NT2/D1 (cell line): ENCODE measurements around the gene RPP30.
A peak's percentile ranks its signal among the peaks of the same experiment; 100 is the strongest.
"Not testable (repeated sequence)": the region's sequence is repeated elsewhere in the genome, so short reads cannot be mapped to it uniquely, and the experiment has no call there.

ENCODE experiments used
- DNase-seq: peaks from one replicate; pipeline ENCODE4 v3.0.0-alpha.2; 2011; ENCODE audit warnings: low read depth, low spot score
- H3K27me3 ChIP-seq: 2 replicates; pipeline ENCODE4 v1.6.0; 2011; ENCODE audit warnings: mild to moderate bottlenecking; ENCODE audit not compliant: insufficient read length, insufficient read depth
- H3K36me3 ChIP-seq: 2 replicates; pipeline ENCODE4 v1.6.1; 2011; ENCODE audit warnings: mild to moderate bottlenecking, low read length, mixed read lengths; ENCODE audit not compliant: insufficient read depth, insufficient read length
- H3K4me1 ChIP-seq: 2 replicates; pipeline ENCODE4 v1.5.1; 2011; ENCODE audit not compliant: insufficient read depth, insufficient read length
- H3K4me3 ChIP-seq: 2 replicates; pipeline ENCODE4 v1.5.1; 2011; ENCODE audit warnings: low read depth; ENCODE audit not compliant: insufficient read length
- H3K9ac ChIP-seq: 2 replicates; pipeline ENCODE4 v1.6.0; 2011; ENCODE audit warnings: low read depth; ENCODE audit not compliant: insufficient read length
- H3K9me3 ChIP-seq: 2 replicates; pipeline ENCODE4 v1.5.1; 2011; ENCODE audit warnings: mild to moderate bottlenecking, low read length; ENCODE audit not compliant: insufficient read depth
- SUZ12 ChIP-seq: IDR thresholded peaks from 2 replicates; pipeline ENCODE4 v1.6.1; 2011; ENCODE audit not compliant: insufficient read length, insufficient read depth; ENCODE audit errors: extremely low read depth
- YY1 ChIP-seq: IDR thresholded peaks from 2 replicates; pipeline ENCODE4 v1.6.1; 2011; ENCODE audit not compliant: insufficient read length, insufficient read depth
- ZNF274 ChIP-seq: IDR thresholded peaks from 2 replicates; pipeline ENCODE4 v1.6.1; 2011; ENCODE audit warnings: mild to moderate bottlenecking, low read depth, low read length

RPP30 gene

DNA sequence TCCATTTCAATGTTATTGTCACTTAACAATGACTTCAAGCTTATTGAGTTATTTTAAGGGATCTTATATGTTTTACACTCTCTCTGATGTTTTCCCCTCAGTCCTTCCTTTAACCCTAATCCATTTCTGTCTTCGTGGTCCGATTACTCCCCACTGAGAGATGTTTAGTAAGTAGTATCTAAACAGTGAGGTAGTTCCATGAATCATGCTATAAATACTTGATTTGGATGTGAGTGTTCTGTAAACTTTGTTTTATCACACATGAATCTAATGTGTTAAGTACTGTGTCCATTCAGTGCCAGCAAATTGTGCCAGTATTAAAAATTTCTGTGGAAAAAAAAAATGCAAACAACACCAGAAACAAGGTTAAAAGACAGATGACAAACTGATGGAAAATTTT lies 18.6 kb downstream of the RPP30 start:
- Histone ChIP-seq H3K36me3 (peaks cover 12% of the 10 kb centered on the region), H3K4me3 (no peak overlapping the region), H3K4me1 (no peaks in the 10 kb centered on the region), H3K9ac (no peak overlapping the region), H3K27me3 (no peaks in the 10 kb centered on the region), H3K9me3 (no peaks in the 10 kb centered on the region)
- no peak for DNase-seq
- no peak for TF ChIP-seq SUZ12
- TF ChIP-seq ZNF274, result no peak
- TF ChIP-seq YY1, result no peak

DNA sequence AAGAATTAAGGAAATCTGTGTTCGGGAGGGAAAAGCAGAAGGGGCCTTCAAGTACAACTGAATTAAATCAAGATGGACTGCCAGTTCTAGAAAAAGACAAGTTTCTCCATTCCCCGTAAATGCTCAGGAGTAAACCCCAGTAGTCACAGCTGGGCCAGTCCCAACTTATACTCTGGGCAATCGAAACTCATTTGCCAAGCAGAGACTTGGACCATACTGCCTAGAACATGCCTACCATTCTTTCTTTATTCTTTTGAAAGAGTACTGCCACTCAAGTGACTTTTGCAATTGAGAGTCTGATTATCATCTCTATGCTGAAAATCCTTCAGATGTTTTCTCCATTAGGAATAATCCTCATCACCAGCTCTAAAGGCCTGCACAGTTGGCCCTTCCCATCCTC lies 21.4 kb downstream of the RPP30 start:
- Histone ChIP-seq H3K27me3 (no peaks in the 10 kb centered on the region), H3K4me1 (no peaks in the 10 kb centered on the region), H3K36me3 (peaks cover 9% of the 10 kb centered on the region), H3K4me3 (no peak overlapping the region), H3K9ac (no peak overlapping the region), H3K9me3 (no peaks in the 10 kb centered on the region)
- TF ChIP-seq SUZ12, result no peak
- TF ChIP-seq ZNF274, result no peak
- TF ChIP-seq YY1, result no peak
- DNase-seq, result no peak

DNA sequence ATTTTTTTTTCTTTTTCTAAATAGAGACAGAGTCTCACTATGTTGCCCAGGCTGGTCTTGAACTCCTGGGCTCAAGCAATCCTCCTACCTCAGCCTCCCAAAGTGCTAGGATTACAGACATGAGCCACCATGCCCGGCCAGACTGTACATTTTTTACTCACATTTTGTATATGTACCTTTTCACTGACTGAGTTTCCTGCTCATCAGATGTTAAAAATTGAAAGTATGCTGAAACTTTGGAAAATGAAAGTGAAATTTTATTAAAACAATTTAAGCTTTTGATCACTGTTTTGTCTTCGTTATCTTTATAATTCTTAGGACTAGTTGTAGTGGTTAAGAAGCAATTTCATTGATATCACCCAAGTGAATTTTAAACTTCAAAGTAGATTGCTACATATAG lies 25.1 kb downstream of the RPP30 start:
- H3K4me3 ChIP-seq, H3K36me3 ChIP-seq, H3K27me3 ChIP-seq, H3K9ac ChIP-seq, DNase-seq, H3K9me3 ChIP-seq, H3K4me1 ChIP-seq: not testable (repeated sequence)

DNA sequence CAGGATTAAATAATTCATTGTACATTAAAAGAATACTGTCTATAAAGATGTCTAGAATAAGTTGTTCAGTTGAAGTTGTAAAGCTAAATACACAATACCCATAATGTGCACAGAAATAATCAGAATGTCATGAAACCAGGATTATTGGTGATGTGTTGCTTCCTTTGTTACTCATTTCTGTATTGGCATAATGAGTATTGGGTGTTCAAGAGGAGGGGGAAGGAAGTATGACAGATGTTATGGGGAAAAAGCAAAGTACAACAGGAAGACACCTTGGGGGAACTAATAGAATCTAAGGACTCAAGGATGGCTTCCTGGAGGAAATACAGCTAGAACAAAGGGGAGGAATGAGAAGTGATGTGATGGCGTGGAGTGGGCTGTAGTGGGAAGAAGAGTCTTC lies 34.2 kb downstream of the RPP30 start:
- no peak for DNase-seq
- no peak for TF ChIP-seq YY1
- no peak for TF ChIP-seq ZNF274
- TF ChIP-seq SUZ12, result no peak
- Histone ChIP-seq H3K9me3 (no peaks in the 10 kb centered on the region), H3K4me1 (no peaks in the 10 kb centered on the region), H3K4me3 (no peak overlapping the region), H3K27me3 (no peaks in the 10 kb centered on the region), H3K36me3 (peaks cover 5% of the 10 kb centered on the region), H3K9ac (no peak overlapping the region)

DNA sequence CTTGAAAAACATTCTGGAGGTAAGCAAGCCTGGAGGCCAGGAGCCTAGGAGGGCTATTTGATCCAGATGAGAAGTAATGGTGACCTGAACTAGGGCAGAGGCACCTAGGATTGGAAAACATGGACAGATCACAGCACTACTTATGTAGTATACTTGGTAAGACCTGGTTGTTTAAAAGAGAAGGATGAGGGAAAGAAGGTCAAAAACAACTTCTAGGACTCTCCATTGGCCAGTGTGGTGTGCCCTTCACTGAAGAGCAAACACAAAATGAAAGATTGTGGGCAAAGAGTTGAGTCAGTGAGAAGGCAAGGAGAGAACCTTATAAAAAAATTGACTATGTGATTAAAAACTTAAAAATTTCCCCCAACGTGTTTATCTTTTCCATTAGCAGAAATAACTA lies 34.8 kb downstream of the RPP30 start:
- no peak overlapping the region for H3K9ac ChIP-seq
- no peaks in the 10 kb centered on the region for H3K9me3 ChIP-seq
- no peak for DNase-seq
- H3K27me3 ChIP-seq, result no peaks in the 10 kb centered on the region
- TF ChIP-seq YY1 (no peak), SUZ12 (no peak), ZNF274 (no peak)
- no peak overlapping the region for H3K4me3 ChIP-seq
- H3K4me1 ChIP-seq, result no peaks in the 10 kb centered on the region
- peaks cover 5% of the 10 kb centered on the region for H3K36me3 ChIP-seq

DNA sequence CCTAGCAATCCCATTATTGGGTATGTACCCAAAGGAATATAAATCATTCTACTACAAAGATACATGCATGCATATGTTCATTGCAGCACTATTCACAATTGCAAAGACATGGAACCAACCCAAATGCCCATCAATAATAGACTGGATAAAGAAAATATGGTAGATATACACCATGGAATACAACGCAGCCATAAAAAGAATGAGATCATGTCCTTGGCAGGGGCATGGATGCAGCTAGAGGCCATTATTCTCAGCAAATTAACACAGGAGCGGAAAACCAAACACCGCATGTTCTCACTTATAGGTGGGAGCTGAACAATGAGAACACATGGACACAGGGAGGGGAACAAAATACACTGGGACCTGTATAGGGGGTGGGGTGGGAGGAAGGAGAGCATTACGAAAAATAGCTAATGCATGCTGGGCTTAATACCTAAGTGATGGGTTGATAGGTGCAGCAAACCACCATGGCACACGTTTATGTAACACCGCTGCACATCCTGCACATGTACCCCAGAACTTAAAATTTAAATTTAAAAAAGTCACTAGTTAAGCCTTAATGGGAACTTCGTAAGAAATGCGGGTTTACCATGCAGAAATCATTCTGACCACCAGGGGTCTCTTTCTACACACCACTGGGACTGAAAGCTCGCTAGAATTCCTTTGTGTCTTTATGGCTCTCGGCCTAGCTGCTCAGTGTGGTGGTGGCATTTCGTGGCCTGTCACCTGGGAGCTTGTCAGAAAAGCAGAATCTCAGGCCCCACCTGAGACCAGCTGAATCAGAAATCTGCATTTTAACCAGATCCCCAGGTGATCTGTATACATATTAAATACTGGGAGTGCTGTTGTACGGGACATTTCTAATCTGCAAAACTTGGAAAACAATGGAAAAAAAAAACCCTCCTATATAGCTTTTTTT lies 39.6 kb downstream of the RPP30 start:
- no peaks in the 10 kb centered on the region for H3K4me1 ChIP-seq
- TF ChIP-seq YY1 (no peak), ZNF274 (no peak), SUZ12 (no peak)
- no peak overlapping the region for H3K4me3 ChIP-seq
- H3K9me3 ChIP-seq, result peaks cover 15% of the 10 kb centered on the region; the same call in 1 of the 2 replicates
- H3K27me3 ChIP-seq, result no peaks in the 10 kb centered on the region
- H3K36me3 ChIP-seq, result peaks cover 29% of the 10 kb centered on the region
- H3K9ac ChIP-seq, result no peak overlapping the region
- DNase-seq, result peak; percentile 73

DNA sequence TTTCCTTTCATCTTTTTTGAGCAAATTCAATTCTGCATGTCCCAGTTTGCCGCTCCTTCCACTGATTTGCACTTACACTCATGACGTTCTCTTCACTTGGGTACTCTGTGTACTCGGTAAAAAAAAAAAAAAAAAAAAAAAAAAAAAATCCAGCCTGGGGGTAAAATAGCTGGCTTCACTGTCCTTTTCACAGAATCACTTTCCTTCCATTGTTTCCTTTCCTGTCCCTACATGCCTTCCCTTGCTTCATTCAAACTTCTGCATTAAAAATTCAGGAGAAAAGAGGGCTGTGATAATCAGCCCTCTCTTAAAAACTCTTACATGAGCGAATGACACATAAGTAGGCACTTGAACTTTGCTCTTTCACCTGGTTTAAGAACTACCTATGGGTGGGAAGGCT lies 40.4 kb downstream of the RPP30 start:
- no peak overlapping the region for H3K9ac ChIP-seq
- H3K4me1 ChIP-seq, result no peaks in the 10 kb centered on the region
- peaks cover 35% of the 10 kb centered on the region for H3K36me3 ChIP-seq
- TF ChIP-seq SUZ12 (no peak), ZNF274 (no peak)
- H3K9me3 ChIP-seq, result peaks cover 15% of the 10 kb centered on the region; the same call in 1 of the 2 replicates
- H3K4me3 ChIP-seq, result no peak overlapping the region
- DNase-seq, result no peak
- H3K27me3 ChIP-seq, result no peaks in the 10 kb centered on the region
